ENCODE results near the gene MOB3C.

Gene MOB3C

DNA sequence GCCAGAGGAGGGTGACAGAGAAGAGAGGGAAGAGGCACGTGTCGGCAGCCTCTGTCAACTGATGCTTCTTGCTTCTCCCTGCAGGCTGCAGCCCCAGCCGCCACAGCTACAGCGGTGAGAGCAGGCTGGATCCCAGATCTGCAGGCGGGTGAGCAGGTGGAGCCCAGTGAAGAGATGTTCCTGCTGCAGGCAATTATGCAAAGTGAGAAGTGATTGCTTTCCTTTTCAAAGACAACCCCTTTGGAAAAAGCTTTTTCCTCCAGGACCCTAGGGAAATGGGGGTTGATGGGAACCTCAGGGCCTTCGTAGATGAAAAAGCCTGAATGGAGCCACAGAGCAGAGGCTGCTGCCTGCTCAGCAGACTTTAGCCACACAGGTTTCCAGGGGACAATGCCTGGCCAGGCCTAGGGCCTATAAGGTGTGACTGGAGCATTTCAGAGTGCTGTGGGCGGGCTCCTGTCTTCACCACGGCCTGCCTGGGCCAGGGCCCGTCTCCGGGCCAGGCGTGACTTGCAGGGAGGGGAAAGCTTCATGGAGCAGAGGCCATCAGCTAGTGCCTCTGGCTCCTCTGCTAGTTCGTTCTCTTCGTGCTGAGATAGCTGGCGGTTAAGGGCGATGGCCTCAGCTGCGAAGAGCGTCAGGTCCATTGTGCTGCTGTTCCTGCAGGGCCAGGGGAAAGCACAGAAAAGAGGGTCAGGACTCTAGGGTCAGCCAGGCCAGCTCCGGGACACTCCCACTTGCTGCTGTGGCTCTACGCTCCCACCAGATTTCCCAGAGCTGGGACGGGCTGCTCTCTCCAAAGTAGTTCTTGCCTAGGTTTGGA lies 58.3 kb downstream of the MOB3C start:
- TF ChIP-seq, protein P1, sequence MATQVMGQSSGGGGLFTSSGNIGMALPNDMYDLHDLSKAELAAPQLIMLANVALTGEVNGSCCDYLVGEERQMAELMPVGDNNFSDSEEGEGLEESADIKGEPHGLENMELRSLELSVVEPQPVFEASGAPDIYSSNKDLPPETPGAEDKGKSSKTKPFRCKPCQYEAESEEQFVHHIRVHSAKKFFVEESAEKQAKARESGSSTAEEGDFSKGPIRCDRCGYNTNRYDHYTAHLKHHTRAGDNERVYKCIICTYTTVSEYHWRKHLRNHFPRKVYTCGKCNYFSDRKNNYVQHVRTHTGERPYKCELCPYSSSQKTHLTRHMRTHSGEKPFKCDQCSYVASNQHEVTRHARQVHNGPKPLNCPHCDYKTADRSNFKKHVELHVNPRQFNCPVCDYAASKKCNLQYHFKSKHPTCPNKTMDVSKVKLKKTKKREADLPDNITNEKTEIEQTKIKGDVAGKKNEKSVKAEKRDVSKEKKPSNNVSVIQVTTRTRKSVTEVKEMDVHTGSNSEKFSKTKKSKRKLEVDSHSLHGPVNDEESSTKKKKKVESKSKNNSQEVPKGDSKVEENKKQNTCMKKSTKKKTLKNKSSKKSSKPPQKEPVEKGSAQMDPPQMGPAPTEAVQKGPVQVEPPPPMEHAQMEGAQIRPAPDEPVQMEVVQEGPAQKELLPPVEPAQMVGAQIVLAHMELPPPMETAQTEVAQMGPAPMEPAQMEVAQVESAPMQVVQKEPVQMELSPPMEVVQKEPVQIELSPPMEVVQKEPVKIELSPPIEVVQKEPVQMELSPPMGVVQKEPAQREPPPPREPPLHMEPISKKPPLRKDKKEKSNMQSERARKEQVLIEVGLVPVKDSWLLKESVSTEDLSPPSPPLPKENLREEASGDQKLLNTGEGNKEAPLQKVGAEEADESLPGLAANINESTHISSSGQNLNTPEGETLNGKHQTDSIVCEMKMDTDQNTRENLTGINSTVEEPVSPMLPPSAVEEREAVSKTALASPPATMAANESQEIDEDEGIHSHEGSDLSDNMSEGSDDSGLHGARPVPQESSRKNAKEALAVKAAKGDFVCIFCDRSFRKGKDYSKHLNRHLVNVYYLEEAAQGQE (IDR thresholded peaks at IDR 0.05; ENCODE audit: insufficient read depth in 1 of 2, low read depth in 2 of 2, low read length in 2 of 2): no peak
- TF ChIP-seq TAF1 (IDR thresholded peaks at IDR 0.05; ENCODE audit: borderline replicate concordance, insufficient read depth, low read length) (no peak), SIN3A (IDR thresholded peaks at IDR 0.05; ENCODE audit: borderline replicate concordance, insufficient read depth, low read length) (no peak), FOXP2 (optimal IDR thresholded peaks at IDR 0.05; ENCODE audit: borderline replicate concordance, extremely low read depth, extremely low read length, insufficient read depth) (no peak), POLR2AphosphoS5 (IDR thresholded peaks at IDR 0.05; ENCODE audit: low read depth, low read length) (no peak)
